ENCODE data around the gene TTC24.
"Not testable (repeated sequence)": the region's sequence is repeated elsewhere in the genome, so short reads cannot be mapped to it uniquely, and the experiment has no call there.

The TTC24 gene

GRCh38 chr1:156598731-156599432, 19.4 kb downstream of the TTC24 start:
- H3K4me1 Mint-ChIP-seq = peaks cover 19% of the 10 kb centered on the region
- no peaks in the 10 kb centered on the region for H3K9me3 Mint-ChIP-seq
- peaks cover 20% of the 10 kb centered on the region for H3K36me3 Mint-ChIP-seq
- ATAC-seq (ENCODE audit: low read depth) (no peak), DNase-seq (ENCODE audit: low spot score in 2 of 2) (no peak)
- no peak overlapping the region for H3K4me3 Mint-ChIP-seq
- no peaks in the 10 kb centered on the region for H3K27me3 Mint-ChIP-seq
- H3K27ac Mint-ChIP-seq = peak overlapping the region; percentile 73

DNA sequence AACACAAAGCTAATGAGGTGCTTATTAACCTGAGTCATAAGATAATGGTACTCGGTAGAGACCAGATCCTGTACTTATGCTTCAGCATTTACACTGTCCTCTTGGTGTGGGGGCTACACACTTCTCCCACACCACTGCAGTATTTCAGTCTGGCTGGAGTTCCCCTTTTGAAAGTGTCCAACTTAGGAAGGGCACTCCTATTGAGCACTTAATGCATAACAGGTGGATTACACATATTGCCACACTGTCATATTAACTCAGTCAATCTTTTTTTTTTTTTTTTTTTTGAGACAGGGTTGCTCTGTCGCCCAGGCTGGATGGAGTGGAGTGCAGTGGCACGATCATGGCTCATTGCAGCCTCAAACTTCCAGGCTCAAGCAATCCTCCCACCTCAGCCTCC, 20.3 kb downstream of the TTC24 start:
- H3K27me3 Mint-ChIP-seq = no peaks in the 10 kb centered on the region
- peak overlapping the region; percentile 30 for H3K4me3 Mint-ChIP-seq
- DNase-seq (ENCODE audit: low spot score in 2 of 2) (no peak), ATAC-seq (ENCODE audit: low read depth) (peak; percentile 74)
- no peaks in the 10 kb centered on the region for H3K9me3 Mint-ChIP-seq
- peaks cover 20% of the 10 kb centered on the region for H3K36me3 Mint-ChIP-seq
- peak overlapping the region; percentile 92 for H3K27ac Mint-ChIP-seq
- peaks cover 18% of the 10 kb centered on the region for H3K4me1 Mint-ChIP-seq

- Mint-ChIP-seq H3K27ac (peak overlapping the region; percentile 92), H3K4me3 (peak overlapping the region; percentile 99), H3K4me1 (peaks cover 13% of the 10 kb centered on the region), H3K27me3 (no peaks in the 10 kb centered on the region), H3K9me3 (no peaks in the 10 kb centered on the region), H3K36me3 (peaks cover 14% of the 10 kb centered on the region)
- peak; percentile 3 for ATAC-seq (ENCODE audit: low read depth)
- DNase-seq (ENCODE audit: low spot score in 2 of 2) = no peak
Measured at GRCh38 chr1:156600733-156601121, 21.2 kb downstream of the TTC24 start.

DNA sequence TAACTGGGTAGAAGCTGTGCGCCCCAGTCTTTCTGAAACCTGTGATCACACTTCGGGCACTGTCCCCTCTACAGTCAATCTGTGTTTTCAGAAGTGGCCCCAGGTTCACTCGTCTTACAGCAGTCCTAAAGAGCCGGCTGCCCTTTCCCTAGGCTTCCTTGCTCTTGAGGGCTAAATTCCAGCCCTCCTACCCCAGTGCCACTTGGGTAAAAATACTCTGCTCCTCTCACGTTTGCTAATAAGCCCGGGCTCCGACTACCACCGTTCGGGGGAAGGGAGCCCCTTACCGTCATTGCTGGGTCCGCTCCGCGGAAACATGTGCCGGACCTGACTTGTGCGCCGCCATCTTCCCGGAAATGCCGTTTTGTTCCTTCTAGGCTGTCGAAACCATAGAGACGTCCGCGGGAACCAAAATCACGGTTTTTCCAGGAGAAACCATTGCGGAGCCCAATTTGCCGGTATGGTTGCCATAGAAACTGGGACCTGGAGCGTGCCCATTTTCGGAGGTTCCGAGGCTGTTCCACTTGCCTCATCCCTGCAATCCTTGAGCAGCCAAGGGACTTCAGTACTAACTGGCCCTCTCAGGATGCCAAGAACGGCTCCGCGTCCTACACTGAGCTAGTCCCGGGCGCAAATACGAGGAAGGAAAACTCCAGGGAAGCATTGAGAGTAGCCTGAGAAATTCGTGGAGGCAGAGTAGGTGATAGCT, 21.8 kb downstream of the TTC24 start, which contains the start of gene GPATCH4:
TSS of gene GPATCH4 (minus strand) at position 358 of the 709 bp plus-strand sequence.
- Mint-ChIP-seq H3K4me3 (peak within 1 kb of the TSS; percentile 99), H3K27ac (peak within 1 kb of the TSS; percentile 92), H3K4me1 (peaks cover 13% of the 10 kb centered on the region), H3K36me3 (peaks cover 14% of the 10 kb centered on the region), H3K27me3 (no peaks in the 10 kb centered on the region), H3K9me3 (no peaks in the 10 kb centered on the region)
- DNase-seq (ENCODE audit: low spot score in 2 of 2) (peak; percentile 66 to 69), ATAC-seq (ENCODE audit: low read depth) (peak; percentile 72)

DNA sequence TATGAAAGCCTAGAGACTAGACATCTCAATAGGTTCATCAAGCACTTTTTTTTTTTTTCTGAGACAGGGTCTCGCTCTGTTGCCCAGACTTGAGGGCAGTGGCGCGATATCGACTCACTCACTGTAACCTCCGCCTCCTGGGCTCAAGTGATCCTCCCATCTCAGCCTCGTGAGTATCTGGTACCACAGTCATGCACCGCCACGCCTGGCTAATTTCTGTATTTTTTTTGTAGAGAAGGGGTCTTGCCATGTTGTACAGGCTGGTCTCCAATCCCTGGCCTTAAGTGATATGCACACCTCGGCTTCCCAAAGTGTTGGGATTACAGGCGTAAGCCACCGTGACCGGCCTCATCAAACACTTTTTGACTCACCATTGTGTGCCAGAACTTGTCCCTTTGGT, 22.4 kb downstream of the TTC24 start:
- no peaks in the 10 kb centered on the region for H3K9me3 Mint-ChIP-seq
- DNase-seq (ENCODE audit: low spot score in 2 of 2) (no peak), ATAC-seq (ENCODE audit: low read depth) (peak; percentile 51)
- H3K27me3 Mint-ChIP-seq = no peaks in the 10 kb centered on the region
- H3K36me3 Mint-ChIP-seq = peaks cover 12% of the 10 kb centered on the region
- H3K4me1 Mint-ChIP-seq = peaks cover 13% of the 10 kb centered on the region
- H3K4me3 Mint-ChIP-seq = peak overlapping the region; percentile 99
- peak overlapping the region; percentile 92 for H3K27ac Mint-ChIP-seq

DNA sequence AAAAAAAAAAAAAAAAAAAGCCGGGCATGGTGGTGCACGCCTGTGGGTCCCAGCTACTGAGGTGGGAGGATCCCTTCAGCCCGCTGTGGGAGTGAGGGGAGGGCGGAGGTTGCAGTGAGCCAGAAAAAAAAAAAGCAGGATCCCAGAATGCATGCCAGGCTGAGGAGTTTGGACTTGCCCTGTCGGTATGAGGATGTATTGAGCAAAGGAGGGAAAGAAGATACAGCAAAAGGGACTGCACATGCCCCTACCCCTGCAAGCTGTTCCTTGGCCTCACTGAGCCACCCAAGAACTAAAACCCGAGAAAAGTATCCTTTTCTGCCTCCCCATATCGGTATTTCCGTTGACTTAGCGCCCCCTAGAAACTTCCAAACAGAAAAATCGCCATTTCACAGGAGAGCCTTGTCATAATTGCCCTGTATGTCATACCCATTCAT, 23.1 kb downstream of the TTC24 start:
- Mint-ChIP-seq H3K36me3 (peaks cover 8% of the 10 kb centered on the region), H3K4me3 (peak overlapping the region; percentile 22), H3K27me3 (no peaks in the 10 kb centered on the region), H3K4me1 (peaks cover 17% of the 10 kb centered on the region), H3K27ac (no peak overlapping the region), H3K9me3 (no peaks in the 10 kb centered on the region)
- ATAC-seq (ENCODE audit: low read depth) (no peak), DNase-seq (ENCODE audit: low spot score in 2 of 2) (no peak)

DNA sequence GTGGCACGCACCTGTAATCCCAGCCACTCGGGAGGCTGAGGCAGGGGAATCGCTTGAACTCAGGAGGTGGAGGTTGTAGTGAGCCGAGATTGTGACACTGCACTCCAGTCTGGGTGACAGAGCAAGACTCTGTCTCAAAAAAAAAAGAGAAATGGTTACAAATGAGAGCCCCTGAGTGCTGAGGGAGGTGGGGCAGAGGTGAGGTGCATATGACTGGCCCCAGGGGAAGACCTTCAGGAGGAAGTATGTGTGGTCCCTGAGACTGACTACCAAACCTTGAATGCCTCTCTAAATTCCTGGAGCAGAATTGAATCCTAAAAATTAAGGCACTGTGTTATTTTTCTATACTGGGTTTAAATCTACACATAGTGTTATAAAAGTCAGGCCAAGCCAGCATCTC, 27.8 kb downstream of the TTC24 start:
- not testable (repeated sequence) for H3K27me3 Mint-ChIP-seq, H3K9me3 Mint-ChIP-seq, H3K36me3 Mint-ChIP-seq
- Mint-ChIP-seq H3K4me1 (peaks cover 12% of the 10 kb centered on the region), H3K4me3 (peak overlapping the region; percentile 12), H3K27ac (peak overlapping the region; percentile 35)
- ATAC-seq (ENCODE audit: low read depth) = peak; percentile 86
- DNase-seq (ENCODE audit: low spot score in 2 of 2) = peak; percentile 30 to 58

DNA sequence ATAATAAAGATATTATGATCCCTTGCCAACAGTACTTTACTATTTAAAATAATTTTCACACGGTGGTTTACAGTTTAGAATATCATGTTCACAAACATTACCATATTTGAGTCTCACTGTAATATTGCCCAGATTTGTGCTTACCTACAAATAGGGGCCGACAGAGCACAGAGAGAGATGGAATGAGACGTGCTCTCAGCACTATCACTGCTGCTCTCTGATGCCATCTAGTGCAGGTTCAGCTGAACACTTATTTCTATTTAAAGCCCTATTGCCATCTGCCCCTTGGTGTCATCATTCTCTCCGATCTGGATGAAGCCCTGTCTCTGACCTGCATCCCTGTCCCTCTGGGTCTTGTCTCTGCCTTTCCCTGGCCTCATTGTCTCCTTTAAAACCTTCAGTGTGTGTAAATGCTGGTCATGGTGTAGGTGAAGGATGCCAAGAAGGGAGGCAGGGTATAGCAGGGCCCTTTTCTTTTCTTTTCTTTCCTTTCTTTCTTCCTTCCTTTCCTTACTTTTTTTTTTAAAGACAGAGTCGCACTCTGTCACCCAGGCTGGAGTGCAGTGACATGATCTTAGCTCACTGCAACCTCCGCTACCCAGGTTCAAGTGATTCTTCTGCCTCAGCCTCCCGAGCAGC, 28.6 kb downstream of the TTC24 start:
- peaks cover 6% of the 10 kb centered on the region for H3K27me3 Mint-ChIP-seq
- H3K27ac Mint-ChIP-seq = peak overlapping the region; percentile 35
- no peaks in the 10 kb centered on the region for H3K9me3 Mint-ChIP-seq
- peaks cover 12% of the 10 kb centered on the region for H3K4me1 Mint-ChIP-seq
- DNase-seq (ENCODE audit: low spot score in 2 of 2) (peak; percentile 62 to 77), ATAC-seq (ENCODE audit: low read depth) (peak; percentile 79)
- H3K36me3 Mint-ChIP-seq = no peaks in the 10 kb centered on the region
- H3K4me3 Mint-ChIP-seq = no peak overlapping the region

GRCh38 chr1:156608981-156609380, 29.5 kb downstream of the TTC24 start:
- Mint-ChIP-seq H3K4me3 (no peak overlapping the region), H3K4me1 (peaks cover 12% of the 10 kb centered on the region), H3K9me3 (no peaks in the 10 kb centered on the region), H3K27ac (no peak overlapping the region), H3K36me3 (no peaks in the 10 kb centered on the region), H3K27me3 (peaks cover 6% of the 10 kb centered on the region)
- peak; percentile 57 to 59 for DNase-seq (ENCODE audit: low spot score in 2 of 2)
- ATAC-seq (ENCODE audit: low read depth) = peak; percentile 51

DNA sequence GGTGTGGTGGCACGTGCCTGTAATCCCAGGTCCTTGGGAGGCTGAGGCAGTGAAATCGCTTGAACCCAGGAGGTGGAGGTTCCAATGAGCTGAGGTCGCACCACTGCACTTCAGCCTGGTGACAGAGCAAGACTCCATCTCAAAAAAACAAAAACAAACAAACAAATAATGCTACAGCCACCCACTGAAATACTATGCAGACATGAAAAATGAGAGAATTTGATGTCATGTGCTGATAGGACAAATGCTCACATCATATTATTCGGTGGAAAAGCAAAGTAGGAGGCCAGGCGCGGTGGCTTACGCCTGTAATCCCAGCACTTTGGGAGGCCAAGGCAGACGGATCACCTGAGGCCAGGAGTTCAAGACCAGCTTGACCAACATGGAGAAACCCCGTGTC, 30.5 kb downstream of the TTC24 start:
- not testable (repeated sequence) for ATAC-seq (ENCODE audit: low read depth); DNase-seq (ENCODE audit: low spot score in 2 of 2); H3K27me3 Mint-ChIP-seq; H3K9me3 Mint-ChIP-seq; H3K27ac Mint-ChIP-seq; H3K4me3 Mint-ChIP-seq; H3K36me3 Mint-ChIP-seq
- peaks cover 12% of the 10 kb centered on the region for H3K4me1 Mint-ChIP-seq

DNA sequence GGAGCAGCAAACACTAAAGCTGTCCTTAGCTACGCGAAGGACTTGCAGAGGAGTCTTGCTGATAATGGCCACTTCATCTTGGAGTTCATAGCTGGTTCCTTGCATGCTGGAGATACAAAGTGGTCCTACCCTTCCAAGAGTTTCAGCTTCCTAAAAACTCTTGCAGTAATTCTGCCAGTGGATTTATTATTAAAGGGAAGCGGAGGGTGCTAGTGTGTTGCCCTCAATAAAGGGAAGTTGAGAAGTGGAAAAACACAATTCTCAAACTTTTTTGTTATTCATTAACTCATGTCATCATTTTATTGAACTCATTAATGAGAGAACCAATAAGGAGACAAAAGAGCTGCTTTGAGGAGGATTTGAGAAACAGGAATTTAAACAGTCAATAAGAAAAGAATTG, 33.1 kb downstream of the TTC24 start:
- Mint-ChIP-seq H3K36me3 (no peaks in the 10 kb centered on the region), H3K9me3 (no peaks in the 10 kb centered on the region), H3K4me1 (peaks cover 6% of the 10 kb centered on the region), H3K27ac (no peak overlapping the region), H3K4me3 (no peak overlapping the region), H3K27me3 (peaks cover 13% of the 10 kb centered on the region)
- ATAC-seq (ENCODE audit: low read depth) (no peak), DNase-seq (ENCODE audit: low spot score in 2 of 2) (no peak)

GRCh38 chr1:156615946-156616345, 36.4 kb downstream of the TTC24 start:
- Mint-ChIP-seq H3K27me3 (peaks cover 26% of the 10 kb centered on the region), H3K27ac (no peak overlapping the region), H3K4me3 (no peak overlapping the region), H3K4me1 (peaks cover 4% of the 10 kb centered on the region), H3K9me3 (no peaks in the 10 kb centered on the region), H3K36me3 (no peaks in the 10 kb centered on the region)
- DNase-seq (ENCODE audit: low spot score in 2 of 2) (no peak), ATAC-seq (ENCODE audit: low read depth) (no peak)

- ATAC-seq (ENCODE audit: low read depth) (no peak), DNase-seq (ENCODE audit: low spot score in 2 of 2) (no peak)
- Mint-ChIP-seq H3K4me3 (no peak overlapping the region), H3K36me3 (no peaks in the 10 kb centered on the region), H3K27me3 (peaks cover 26% of the 10 kb centered on the region), H3K9me3 (no peaks in the 10 kb centered on the region), H3K27ac (no peak overlapping the region), H3K4me1 (peaks cover 4% of the 10 kb centered on the region)
Measured at GRCh38 chr1:156616463-156616862, 36.9 kb downstream of the TTC24 start.

- Mint-ChIP-seq H3K4me3 (no peak within 1 kb of the TSS), H3K27me3 (peaks cover 33% of the 10 kb centered on the region), H3K27ac (no peak within 1 kb of the TSS), H3K4me1 (peaks cover 5% of the 10 kb centered on the region), H3K36me3 (no peaks in the 10 kb centered on the region), H3K9me3 (no peaks in the 10 kb centered on the region)
- ATAC-seq (ENCODE audit: low read depth) (peak; percentile 46), DNase-seq (ENCODE audit: low spot score in 2 of 2) (no peak)
Measured at GRCh38 chr1:156618853-156619581, 39.5 kb downstream of the TTC24 start, which contains the start of gene HAPLN2. TSS of gene HAPLN2 (plus strand) at chr1:156619415. CDS start at chr1:156623491, 4,076 bp downstream.
